A673 (cell line): Measurements from ENCODE around the gene FBXO31. TPM values are rescaled to one million over a fixed set of nuclear protein-coding genes. Genes with fewer than 3 reads are reported as not detected.
"Not testable (repeated sequence)": the region's sequence is repeated elsewhere in the genome, so short reads cannot be mapped to it uniquely, and the experiment has no call there.

Experiments
- BruUV-seq: library from RNA; stranded (reverse); fragments of 400-500 nt; replicated peaks from 2 replicates; lab custom pipeline; 2021; lab: Mats Ljungman, UMichigan
- CTCF ChIA-PET: fragments of 300-600 bp; sonication (Branson Sonifier 250); formaldehyde crosslinking; loops from one replicate; lab custom pipeline; 2022; ENCODE audit warnings: antibody characterized with exemption; lab: Charles Lee
- POLR2A ChIA-PET: fragments of 300-600 bp; sonication (Branson Sonifier 250); formaldehyde crosslinking; loops from one replicate; lab custom pipeline; 2022; ENCODE audit warnings: antibody characterized with exemption; ENCODE audit not compliant: low non-redundant PET; lab: Charles Lee
- DNase-seq: peaks from one replicate; pipeline ENCODE4 v3.0.0-alpha.2; 2015; ENCODE audit warnings: low spot score
- H3K27ac ChIP-seq: fragments of 200-600 bp; sonication (generic); 2 replicates; pipeline ENCODE4 v1.5.1; 2016; ENCODE audit warnings: mixed run types, low read depth, mild to moderate bottlenecking, mixed read lengths, antibody characterized with exemption, low read length; ENCODE audit not compliant: poor library complexity, severe bottlenecking
- H3K27me3 ChIP-seq: fragments of 200-600 bp; sonication (generic); replicated peaks from 2 replicates; pipeline ENCODE4 v1.6.1; 2017; ENCODE audit warnings: mixed run types, low read depth, mild to moderate bottlenecking, mixed read lengths, antibody characterized with exemption, low read length; ENCODE audit not compliant: insufficient read depth, poor library complexity
- H3K36me3 ChIP-seq: fragments of 200-600 bp; sonication (generic); 2 replicates; pipeline ENCODE4 v1.6.1; 2016; ENCODE audit warnings: mixed run types, mild to moderate bottlenecking, mixed read lengths, antibody characterized with exemption, low read length; ENCODE audit not compliant: insufficient read depth, poor library complexity, severe bottlenecking
- H3K4me1 ChIP-seq: fragments of 200-600 bp; sonication (generic); 2 replicates; pipeline ENCODE4 v1.6.1; 2017; ENCODE audit warnings: mixed run types, mild to moderate bottlenecking, mixed read lengths, antibody characterized with exemption, low read length; ENCODE audit not compliant: insufficient read depth, poor library complexity, severe bottlenecking
- H3K4me3 ChIP-seq: fragments of 200-600 bp; sonication (generic); 2 replicates; pipeline ENCODE4 v1.5.1; 2016; ENCODE audit warnings: low read depth, mixed run types, mild to moderate bottlenecking, mixed read lengths, low read length; ENCODE audit not compliant: poor library complexity, severe bottlenecking
- H3K9me3 ChIP-seq: fragments of 200-600 bp; sonication (generic); 2 replicates; pipeline ENCODE4 v1.6.1; 2016; ENCODE audit warnings: mixed run types, low read depth, mild to moderate bottlenecking, mixed read lengths, antibody characterized with exemption, low read length; ENCODE audit not compliant: poor library complexity, severe bottlenecking
- EZH2 ChIP-seq: fragments of 200-600 bp; sonication (generic); IDR thresholded peaks from 2 replicates; pipeline ENCODE4 v1.6.1; 2017; ENCODE audit warnings: borderline replicate concordance, low read depth, mild to moderate bottlenecking, mixed read lengths, antibody characterized with exemption, low read length; ENCODE audit not compliant: poor library complexity, severe bottlenecking
- intact Hi-C: fragments of 100-400 bp; cut with micrococcal nuclease; formaldehyde crosslinking; loops from one replicate; pipeline ENCODE4 v1.10.0; 2022; ENCODE audit not compliant: unreplicated experiment
- total RNA-seq: library from RNA; stranded (reverse); gene quantifications from 2 replicates; pipeline ENCODE4 v1.2.3, GENCODE V29; 2021
- TF ChIP-seq, protein P1 (sequence below): fragments of 300-800, 200-600 bp; sonication (generic); conservative IDR thresholded peaks from 2 replicates; pipeline ENCODE4 v1.5.1; 2017; ENCODE audit warnings: low read depth, mild to moderate bottlenecking, antibody characterized with exemption, low read length, moderate library complexity, mixed read lengths

FBXO31 gene
- total RNA-seq, 1 experiment from 2014 or later, result 32.2 TPM

DNA sequence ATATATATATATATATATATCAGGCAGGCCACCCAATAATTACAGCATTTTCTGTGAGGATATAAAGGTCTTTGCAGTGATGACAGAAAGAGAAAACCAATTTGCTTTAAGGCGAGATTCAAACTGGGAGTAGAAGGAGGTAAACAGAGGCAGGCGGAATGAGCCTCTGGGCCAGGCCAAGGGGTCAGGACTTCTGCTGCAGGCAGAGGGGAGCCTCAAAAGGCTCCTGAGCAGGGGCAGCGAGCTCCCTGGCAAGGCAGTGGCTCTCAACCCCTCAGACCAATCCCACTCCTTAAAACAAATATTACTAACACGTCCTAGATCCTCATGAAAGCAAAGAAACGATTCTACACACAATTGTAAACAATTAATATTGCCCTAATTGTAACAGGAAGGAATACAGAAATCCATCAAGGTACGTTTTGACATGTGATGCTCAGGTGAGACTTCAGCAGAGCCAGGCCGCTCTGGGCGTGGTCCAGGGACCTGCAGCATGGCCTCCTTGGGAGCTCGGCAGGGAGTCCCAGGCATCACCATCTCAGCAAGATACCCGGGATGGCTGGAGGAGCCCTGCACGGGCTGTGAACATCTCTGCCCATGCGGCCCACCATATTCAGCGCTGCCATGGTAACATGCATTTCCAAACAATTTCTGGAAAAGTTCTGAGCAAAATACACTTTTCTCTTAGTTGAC, 18.4 kb downstream of the FBXO31 start:
- no peak overlapping the region for H3K27ac ChIP-seq
- CTCF ChIA-PET, result no interaction called here
- DNase-seq, result no peak
- H3K4me1 ChIP-seq, result no peaks in the 10 kb centered on the region
- H3K36me3 ChIP-seq, result peaks cover 2% of the 10 kb centered on the region
- BruUV-seq, result no TSS peak
- intact Hi-C loops, result no loop called here
- no peaks in the 10 kb centered on the region for H3K9me3 ChIP-seq
- TF ChIP-seq EZH2, result no peak
- TF ChIP-seq, protein P1, sequence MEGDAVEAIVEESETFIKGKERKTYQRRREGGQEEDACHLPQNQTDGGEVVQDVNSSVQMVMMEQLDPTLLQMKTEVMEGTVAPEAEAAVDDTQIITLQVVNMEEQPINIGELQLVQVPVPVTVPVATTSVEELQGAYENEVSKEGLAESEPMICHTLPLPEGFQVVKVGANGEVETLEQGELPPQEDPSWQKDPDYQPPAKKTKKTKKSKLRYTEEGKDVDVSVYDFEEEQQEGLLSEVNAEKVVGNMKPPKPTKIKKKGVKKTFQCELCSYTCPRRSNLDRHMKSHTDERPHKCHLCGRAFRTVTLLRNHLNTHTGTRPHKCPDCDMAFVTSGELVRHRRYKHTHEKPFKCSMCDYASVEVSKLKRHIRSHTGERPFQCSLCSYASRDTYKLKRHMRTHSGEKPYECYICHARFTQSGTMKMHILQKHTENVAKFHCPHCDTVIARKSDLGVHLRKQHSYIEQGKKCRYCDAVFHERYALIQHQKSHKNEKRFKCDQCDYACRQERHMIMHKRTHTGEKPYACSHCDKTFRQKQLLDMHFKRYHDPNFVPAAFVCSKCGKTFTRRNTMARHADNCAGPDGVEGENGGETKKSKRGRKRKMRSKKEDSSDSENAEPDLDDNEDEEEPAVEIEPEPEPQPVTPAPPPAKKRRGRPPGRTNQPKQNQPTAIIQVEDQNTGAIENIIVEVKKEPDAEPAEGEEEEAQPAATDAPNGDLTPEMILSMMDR, result no peak
- no peaks in the 10 kb centered on the region for H3K27me3 ChIP-seq
- H3K4me3 ChIP-seq, result no peak overlapping the region
- POLR2A ChIA-PET, result no interaction called here

DNA sequence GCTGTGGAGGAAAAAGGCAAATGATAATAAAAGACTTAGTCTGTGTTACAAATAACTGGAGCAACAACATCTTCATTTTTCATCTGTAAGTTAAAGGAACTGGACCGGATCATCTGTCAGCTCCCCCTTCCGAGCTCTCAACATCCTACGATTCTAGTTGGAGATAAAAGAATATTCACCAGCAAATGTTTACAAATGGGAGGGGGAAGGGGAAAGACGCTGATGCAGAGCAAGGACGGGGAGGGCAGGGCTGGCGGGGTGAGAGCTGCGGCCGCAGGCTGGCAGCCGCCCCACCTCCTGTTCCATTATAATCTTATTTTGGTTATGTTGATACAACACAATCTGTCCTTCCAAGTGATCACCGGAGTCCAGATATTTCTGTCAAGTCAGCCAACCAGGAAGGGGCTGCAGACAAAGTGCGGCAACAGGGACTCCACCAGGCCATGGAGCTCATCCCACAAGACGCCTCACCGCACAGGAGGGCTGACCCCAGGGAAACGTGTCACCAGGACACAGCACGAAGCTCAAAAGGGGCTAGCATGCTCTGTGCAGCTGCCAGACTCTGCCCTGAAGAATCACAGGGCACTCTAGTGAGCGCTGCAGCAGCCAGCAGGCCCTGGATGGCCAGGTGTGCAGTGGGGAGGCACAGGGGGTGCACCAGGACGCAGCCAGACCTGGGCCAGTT, 19.7 kb downstream of the FBXO31 start:
- Histone ChIP-seq H3K4me1 (no peaks in the 10 kb centered on the region), H3K27me3 (no peaks in the 10 kb centered on the region), H3K9me3 (no peaks in the 10 kb centered on the region), H3K4me3 (no peak overlapping the region), H3K27ac (no peak overlapping the region), H3K36me3 (peaks cover 4% of the 10 kb centered on the region)
- no TSS peak for BruUV-seq
- ChIA-PET CTCF (no interaction called here), POLR2A (no interaction called here)
- no peak for DNase-seq
- intact Hi-C loops, result no loop called here
- TF ChIP-seq EZH2, result no peak
- TF ChIP-seq, protein P1, result no peak

DNA sequence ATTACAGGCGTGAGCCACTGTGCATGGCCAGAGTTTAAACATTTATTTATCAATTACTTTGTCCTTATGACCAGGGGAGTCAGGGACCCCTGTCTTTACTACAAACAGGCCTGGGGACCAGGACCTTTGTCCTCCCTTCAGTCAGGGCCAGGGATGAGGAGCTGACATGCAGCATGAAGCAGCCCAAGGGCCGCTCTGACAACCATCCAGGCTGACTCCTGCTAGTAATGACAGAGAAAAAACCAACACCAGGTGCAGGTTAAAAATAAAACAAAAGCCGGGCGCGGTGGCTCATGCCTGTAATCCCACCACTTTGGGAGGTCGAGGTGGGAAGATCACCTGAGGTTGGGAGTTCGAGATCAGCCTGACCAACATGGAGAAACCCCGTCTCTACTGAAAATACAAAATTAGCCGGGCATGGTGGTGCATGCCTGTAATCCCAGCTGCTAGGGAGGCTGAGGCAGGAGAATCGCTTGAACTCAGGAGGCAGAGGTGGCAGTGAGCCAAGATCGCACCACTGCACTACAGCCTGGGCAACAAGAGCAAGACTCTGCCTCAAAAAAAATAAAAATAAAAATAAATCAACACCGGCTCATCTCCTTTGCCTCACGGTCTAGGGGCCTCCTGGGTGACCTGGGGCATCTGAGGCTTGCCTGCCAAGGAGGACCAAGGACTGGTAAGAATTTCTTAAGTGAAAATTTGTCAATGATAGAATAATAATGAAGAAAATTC, 20.6 kb downstream of the FBXO31 start:
- H3K27ac ChIP-seq, H3K4me3 ChIP-seq, H3K9me3 ChIP-seq, H3K4me1 ChIP-seq, intact Hi-C loops, BruUV-seq, POLR2A ChIA-PET, H3K27me3 ChIP-seq, CTCF ChIA-PET, DNase-seq, H3K36me3 ChIP-seq: not testable (repeated sequence)
